Activated CD4-positive, alpha-beta T cell treated with anti-CD3 and anti-CD28 coated beads for 4 hours (primary cell): ENCODE measurements around the gene HRCT1.
A peak's percentile ranks its signal among the peaks of the same experiment; 100 is the strongest.
"Not testable (repeated sequence)": the region's sequence is repeated elsewhere in the genome, so short reads cannot be mapped to it uniquely, and the experiment has no call there.

Source experiments
- DNase-seq, 2 donors: peaks; one replicate each; pipeline ENCODE4 v3.0.0-alpha.2; 2020

HRCT1 gene

DNA sequence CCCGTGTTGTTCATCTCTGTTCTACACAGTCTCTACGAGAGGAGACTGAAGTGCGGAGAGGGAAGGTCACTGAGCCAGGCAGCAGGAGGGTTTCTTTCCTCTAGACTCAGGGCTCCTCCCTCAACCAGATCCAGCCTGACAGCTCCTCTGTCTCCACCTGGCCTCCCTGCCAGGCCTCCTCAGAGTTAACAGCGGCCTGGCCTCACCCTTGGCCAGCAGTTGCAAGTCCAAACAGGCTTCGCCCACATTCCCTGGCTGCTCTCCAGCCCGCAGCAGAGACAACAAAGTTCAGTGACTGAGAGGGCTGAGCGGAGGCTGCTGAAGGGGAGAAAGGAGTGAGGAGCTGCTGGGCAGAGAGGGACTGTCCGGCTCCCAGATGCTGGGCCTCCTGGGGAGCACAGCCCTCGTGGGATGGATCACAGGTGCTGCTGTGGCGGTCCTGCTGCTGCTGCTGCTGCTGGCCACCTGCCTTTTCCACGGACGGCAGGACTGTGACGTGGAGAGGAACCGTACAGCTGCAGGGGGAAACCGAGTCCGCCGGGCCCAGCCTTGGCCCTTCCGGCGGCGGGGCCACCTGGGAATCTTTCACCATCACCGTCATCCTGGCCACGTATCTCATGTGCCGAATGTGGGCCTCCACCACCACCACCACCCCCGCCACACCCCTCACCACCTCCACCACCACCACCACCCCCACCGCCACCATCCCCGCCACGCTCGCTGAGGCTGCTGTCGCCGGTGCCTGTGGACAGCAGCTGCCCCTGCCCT, at the start of gene HRCT1:
Gene HRCT1 (plus strand): TSS at position 291 of the 768 bp plus-strand sequence. CDS start 86 bp downstream, at position 377.
- DNase-seq = no peak

DNA sequence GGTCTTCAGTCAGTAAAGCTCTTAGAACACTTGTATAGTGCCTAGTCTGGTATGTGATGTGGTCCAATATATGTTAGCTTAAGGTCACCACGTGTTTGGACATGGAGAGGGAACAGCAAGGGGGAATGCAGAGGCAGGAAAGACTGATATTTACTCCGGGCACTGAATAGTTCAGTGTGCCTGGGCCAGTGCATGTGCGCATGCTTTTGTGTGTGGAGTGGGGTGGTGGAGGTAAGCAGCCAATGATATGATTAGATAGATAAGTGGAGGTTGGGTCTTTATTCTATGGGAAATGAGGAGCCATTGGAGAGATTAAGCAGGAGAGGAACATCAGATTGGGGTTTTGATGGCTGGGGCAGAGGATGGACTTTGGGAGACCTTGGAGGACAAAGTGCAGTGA, 49.8 kb upstream of the HRCT1 start:
- DNase-seq = no peak

DNA sequence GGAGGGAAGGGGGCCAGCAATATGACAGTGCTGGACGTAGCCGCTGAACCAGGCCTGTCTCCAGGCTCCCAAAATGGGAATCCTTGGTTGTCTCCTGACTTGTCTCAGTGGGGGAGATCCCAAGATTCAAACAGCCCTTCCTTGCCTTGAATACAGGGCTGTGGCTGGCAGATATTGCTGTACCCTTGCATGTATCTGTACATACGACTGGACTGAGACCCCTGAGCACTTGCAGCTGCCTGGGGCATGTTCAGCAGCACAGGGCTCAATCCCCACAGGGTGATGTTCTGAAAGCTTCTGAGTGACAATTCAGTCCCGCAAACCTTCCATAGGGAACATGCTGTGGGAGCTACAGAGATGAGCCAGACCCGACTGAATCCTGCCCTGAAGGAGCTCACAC, 49.1 kb upstream of the HRCT1 start:
- DNase-seq = no peak

DNA sequence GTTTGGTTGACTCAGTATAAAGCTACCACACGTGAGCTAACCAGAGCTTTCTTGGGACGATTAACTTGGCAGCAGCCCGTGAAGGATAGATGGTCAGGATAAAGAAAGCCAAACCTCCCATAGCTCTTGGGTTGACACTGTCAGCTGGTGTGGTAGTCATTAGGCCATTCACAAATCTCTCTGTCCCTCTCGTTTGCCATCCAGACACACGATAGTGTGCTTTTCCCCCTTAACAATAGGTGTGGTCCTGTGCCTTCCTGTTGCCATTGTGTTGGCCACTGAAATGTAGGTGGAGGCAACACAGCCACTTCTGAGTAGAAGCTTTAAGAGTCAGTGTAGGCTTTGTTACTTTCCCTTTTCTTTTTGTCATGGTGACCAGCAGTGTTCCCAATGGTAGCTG, 47.5 kb upstream of the HRCT1 start:
- DNase-seq = no peak

DNA sequence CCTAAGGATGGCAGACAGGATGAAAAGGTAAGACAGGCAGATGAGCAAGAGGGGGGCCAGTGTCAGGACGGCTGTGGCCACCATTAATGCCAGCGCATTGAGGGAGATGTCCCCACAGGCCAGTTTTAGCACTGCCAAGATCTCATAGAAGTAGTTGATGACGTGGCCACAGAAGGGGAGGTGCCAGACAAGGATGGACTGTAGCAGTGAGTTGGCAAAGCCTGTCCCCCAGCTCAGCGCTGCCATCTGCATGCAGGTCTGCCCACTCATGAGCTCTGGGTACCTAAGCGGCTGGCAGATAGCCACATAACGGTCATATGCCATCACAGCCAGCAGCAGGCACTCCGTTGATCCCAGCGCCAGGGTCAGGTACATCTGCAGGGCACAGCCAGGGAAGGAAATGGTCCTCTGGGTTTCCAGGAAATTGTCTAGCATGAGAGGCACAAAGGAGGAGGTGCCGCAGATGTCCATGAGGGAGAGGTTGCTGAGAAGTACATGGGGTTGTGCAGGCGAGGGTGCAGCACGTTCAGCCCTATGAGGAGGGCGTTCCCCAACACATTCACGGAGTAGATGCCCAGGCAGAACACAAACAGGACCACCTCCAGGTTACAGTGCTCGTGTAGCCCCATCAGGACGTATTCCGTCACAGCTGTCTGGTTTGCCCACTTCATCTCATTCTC, 46.6 kb upstream of the HRCT1 start:
- DNase-seq = no peak

DNA sequence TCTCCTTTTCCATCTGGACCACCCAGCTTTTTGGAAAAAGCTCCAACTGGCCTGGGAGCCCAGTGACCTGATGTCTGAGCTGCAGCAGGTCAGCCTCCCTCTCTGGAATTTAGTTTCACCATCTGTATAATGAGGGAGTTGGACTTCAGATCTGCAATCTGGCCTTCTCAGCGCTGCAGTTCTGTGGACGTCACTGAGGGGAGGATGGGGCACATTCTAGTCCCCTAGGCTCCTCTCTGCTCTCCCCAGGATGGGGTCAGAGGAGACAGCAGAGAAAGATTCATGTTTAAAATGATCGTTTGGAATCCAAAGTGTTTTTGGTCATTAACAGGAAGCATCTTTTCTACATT, 46.0 kb upstream of the HRCT1 start:
- DNase-seq = no peak

DNA sequence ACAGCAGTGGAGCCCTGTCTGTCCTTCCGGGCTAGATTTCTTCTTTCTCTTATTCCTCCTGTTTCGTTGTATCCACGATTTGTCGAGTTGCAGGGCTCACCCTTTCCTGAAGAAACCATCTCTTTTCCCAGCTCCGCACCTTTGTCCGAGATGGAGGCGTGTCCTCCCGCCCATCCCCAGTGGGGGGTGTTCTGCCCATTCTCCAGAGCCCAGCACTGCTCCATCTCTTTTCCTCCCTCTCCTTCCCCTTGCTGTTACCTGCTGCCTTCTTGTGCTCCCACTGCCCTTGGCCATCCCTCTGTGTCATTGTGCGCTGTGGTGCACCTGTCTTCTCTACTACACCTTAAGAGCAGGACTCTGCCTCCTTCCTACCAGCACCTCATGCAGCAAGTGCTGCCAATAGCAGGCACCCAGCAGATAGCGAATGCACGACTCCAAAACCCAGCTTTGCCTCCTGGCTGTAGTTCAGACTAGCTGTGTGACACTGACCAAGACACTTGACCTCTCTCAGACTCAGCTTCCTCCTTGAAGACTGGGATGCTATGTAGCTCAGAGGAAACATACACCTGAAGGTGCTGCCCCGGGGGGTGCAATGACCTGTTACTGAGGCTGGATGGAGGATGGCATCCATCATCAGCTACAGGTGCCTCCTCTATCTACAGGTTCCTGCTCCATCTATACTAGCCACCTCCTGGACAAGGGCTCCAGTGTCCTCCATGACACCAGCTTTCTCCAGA, 44.7 kb upstream of the HRCT1 start:
- no peak for DNase-seq

DNA sequence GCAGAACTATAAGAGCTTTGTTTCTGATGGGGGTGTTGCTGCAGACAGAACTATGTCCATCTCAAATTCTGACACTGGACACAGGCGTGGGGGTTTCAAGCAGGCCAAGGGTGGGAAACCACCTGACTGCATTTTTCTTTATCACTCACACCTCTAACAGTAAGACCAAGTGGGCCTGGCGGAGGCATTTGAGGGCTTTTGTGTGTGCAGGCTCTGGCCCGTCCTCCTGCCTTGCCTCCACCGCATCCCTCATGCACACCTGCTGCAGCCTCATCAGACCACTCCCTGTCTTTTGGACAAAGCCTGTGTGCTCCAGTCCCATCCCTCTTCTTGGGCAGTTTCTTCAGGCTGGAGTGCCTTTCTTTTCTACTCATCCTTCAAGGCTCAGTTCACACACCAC, 43.7 kb upstream of the HRCT1 start:
- DNase-seq = no peak

DNA sequence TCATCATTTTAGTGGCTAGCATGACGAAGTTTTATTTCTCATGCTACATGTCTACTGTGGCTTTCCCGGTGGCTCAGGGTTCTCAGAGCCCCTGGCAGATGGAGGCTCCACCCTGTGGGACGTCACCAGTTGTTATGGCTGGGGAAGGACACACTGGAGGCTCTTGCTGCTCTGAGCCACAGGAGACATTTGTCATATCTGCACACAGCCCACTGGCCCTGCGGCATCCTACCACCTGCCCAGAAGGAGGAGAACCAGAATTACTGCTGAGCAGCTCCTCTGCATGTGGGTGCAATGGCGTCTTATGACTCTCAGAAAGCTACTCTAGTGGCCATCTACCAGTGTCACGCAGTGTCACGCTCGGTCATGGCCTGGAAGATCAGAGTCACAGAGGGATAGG, 42.4 kb upstream of the HRCT1 start:
- no peak for DNase-seq

DNA sequence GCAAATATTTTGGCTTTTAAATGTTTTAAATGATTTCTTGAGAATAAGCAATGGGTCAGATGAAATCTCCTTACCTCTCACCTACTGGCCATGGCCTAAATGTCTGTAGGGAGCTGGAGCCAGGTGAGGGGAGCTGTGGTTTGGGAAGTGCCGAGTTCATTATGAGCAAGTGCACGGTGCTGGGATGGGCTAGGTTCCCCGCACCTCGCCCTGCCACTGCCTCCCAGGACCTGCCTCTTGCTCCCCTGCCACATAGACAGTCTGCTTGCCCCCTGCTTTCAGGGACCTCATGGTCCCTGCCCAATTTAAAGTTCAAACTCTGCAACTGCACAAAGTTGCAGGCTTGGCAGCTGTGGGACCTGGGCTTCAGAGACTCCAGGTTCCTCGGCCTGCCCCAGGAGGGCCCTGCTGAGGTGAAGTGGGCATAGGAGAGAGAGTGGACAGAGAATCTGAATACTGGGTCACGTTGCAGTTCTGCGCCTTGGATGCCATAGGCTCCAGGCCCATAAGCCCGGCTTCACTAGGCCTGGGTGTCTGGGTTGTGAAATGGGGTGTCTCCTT, 41.2 kb upstream of the HRCT1 start:
- DNase-seq = no peak

DNA sequence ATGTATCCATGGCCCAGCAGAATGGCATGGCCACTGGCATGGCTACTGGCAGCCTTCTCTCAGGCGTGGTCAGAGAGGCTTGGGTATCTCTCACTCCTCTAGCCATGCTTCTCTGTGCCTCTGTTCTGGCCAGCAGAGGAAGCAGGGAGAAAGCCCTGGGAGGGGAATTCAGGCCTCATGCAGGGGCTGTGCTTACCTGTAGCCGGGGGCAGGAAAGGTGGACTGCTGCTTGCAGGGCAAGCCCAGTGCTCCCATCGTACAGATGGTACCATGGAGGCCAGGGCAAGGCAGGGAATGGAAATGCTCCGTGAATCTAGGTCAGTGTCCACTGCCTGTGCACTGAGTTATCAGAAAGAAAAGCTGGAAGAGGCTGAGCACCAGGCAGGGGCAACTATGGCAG, 38.5 kb upstream of the HRCT1 start:
- no peak for DNase-seq

DNA sequence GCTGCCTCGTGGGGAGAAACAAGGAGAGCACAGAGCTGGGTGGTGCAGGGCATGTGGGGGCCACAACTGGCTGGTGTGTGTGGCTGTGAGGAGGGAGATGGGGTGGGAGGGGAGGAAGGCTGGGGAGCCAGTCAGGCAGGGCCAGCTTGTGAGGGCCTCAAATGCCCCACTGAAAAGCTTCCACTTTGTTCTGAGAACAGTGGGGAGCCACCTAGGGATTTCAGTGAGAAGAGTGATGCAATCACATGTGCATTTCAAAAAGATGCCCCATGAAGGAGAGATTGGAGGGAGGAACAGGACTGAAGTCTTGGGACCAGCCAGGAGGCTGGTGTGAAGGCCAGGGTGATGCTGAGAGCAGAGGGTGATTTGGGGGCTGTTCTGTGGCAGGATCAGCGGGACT, 37.1 kb upstream of the HRCT1 start:
- no peak for DNase-seq

DNA sequence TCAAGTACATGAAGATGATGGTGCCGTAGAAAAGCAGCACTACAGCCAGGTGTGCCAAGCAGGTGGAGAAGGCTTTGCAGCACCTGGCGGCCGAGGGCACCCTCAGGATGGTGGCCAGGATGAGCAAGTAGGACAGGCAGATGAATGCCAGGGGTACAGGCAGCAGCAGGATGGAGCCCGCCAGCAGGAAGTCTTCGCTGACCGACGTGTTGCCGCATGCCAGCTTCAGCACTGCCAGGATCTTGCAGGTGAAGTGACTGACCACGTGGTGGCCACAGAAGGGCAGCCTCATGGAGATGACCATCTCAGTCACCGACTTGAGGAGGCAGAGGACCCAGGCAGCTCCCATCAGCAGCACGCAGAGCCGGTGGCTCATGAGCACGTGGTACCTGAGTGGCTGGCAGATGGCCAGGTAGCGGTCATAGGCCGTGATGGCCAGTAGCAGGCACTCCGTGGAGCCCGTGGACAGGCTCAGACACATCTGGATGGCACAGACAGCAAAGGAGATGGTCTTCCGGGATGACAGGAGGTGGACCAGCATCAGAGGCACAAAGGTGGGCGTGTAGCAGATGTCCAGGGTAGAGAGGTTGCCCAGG, 36.3 kb upstream of the HRCT1 start:
- DNase-seq = no peak

DNA sequence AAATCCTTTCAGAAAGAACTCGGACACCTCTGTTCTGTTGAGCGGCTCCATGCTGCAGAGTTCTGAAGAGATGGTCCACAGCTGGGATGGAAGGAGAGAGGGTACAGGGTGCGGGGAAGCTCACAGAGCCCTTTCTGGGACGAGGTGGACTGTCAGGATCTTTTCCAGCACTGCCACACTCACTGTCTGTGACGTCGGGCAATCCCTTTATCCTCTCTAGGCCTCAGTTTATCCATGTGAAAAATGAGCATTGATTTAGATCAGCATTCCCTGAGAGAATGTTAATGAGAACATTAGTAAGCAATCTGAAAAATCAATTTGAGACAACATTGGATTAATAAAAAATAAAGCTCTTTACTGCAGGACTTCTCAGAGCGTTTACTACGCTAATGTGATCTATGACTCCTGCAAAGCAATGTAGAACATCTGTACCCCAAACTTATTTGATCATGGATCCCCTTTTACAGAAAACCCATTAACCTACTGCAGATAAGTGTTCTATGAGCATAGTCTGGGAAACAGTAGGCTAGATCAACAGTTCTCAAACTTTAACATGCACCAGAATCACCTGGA, 35.6 kb upstream of the HRCT1 start, which contains the start of gene OR13J1:
Gene OR13J1 (minus strand): TSS at position 51 of the 573 bp plus-strand sequence. CDS start 0 bp downstream, at position 51.
- DNase-seq = no peak

DNA sequence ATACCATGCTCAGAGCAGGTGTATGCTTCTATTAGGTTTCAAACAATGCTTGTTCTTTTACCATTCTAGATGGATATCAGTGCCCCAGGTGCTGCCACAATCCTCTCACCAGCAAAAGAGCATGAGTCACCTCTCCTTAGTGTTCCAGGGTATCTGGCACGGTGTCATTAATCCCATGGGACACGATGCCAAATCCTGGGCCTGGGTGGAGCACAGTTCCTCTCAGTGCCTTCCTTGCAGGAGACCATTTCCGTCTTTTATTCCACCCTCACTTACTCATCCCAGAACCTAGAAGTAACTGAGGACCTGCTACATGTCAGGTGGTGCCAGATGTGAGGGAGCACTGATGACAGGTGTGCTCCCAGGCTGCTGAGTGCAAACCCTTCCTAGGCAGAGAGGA, 34.5 kb upstream of the HRCT1 start:
- no peak for DNase-seq

DNA sequence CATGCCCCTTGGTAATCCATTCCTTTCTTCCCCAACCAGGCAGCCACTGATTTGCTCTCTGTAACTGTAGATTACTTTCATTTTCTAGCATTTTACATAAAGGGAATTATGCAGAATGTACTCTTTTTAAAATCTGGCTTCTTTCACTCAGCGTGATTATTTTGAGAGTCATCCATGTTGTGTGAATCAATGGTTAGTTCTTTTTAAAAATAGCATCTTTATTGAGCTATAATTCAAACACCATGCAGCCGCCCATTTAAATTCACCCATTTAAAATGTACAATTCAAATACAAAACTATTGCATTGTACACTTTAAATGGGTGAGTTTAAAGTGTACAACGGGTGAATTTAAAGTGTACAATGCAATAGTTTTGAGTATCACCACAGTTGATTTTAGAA, 33.5 kb upstream of the HRCT1 start:
- no peak for DNase-seq

DNA sequence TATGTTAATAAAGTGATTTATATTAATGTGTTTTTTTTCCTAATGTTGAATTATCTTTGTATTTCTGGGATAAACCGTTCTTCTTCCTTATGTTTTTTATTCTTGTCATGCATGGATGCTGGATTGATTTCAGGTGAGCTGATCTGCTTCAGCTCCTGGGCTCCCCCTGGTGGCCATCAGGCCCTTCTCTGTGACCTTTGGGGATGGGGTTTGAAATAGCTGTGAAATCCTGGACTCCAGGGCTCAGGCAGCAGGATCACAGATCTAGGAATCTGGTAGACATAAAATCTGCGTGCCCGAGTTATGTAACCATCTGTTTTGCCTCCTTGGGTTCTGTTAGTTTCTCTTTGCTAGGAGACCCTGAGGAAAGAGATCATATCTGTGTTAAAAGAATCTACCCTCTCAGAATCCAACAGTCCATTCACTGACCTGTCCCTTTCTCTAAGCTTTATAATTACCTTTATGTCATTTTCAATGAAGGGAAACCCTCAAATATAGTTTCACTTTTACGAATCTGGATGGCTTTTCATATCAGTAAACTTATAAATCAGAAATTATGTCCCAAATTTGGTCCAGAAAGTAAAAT, 23.6 kb upstream of the HRCT1 start:
- DNase-seq = peak; percentile 80 to 84

DNA sequence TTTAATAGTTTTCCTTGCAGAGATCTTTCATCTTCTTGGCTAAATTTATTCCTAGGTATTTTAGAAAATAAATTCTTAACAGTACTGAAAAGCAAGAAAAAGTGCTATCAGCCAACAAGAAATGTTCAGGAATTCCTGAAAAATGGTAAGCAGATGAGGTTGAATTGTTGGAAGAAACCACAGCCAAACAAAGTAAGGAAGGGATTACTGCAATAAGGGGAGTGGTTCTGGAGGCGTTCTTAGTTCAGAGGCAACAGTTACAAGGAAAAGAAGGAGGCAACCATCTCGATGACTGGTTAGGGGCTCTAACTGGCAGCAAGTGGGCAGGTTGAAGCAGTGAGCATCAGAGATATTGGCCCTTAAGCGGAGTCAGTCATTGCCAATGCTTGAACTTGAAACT, 23.0 kb upstream of the HRCT1 start:
- DNase-seq = no peak

DNA sequence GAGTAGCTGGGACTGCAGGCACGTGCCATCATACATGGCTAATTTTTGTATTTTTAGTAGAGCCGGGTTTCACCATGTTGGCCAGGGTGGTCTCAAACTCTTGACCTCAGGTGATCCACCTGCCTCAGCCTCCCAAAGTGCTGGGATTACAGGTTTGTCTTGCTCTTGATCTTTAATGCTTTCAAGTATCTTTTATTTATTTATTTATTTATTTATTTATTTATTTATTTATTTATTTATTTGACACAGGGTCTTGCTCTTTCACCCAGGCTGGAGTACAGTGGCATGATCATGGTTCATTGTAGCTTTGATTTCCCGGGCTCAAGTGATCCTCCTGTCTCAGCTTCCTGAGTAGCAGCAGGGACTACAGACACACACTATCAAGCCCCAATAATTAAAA, 21.1 kb upstream of the HRCT1 start:
- DNase-seq = not testable (repeated sequence)

DNA sequence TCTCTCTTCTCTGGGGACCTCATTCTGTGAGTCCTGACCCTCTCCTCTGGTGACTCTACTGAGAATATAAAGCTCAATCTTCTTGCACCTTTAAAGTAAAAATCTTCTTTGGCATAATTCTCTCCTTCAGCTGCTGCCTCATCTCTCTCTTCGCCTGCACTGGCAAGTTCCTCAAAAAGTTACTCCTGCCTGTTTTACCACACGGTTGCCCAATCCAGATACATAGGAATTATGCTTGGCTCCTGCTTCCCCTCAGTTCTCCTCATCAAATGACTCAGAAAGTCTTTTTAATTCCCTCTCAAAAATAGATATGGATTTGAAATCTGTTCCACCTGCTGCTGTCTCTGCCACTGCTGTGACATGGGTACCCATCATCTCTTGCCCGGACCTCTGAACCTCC, 14.4 kb upstream of the HRCT1 start:
- no peak for DNase-seq

DNA sequence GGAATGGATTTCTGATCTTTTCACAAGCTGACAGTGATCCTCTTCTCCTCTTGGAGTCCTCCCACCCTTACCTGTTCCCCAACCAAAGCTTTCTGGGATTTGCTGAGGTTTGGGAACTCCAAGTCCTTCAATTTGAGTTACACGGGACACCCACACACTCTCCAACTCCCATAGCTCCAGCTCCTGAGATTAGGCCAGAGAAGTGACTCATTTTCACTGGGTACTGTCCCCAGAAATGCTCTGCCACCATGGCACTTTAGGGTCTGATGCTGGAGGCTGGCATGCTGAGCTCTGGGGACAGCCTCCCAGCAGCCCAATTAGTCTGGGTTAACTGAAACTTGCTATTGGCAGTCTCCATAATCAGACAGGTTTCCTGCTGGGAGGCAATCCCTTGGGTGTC, 14.0 kb upstream of the HRCT1 start:
- no peak for DNase-seq

DNA sequence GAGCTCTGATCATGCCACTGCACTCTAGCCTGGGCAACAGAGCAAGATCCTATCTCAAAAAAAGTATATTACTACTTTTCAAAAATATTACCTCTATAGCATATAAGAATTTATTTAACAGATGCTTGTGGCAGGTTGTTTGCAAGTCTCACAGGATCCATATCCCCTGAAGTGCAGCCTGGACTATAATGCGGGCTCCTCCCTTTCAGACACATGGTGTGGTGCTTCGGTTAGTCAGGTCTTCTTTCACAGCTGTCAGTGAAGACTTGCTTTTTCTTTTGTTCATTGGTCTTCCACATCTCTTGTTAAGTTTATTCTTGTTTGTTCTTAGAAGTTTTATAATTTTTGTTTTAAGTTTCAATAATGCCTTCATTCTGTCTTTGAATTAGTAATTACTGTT, 9.4 kb upstream of the HRCT1 start:
- DNase-seq = no peak
